ENCODE data around the gene SLC25A15.

DNA sequence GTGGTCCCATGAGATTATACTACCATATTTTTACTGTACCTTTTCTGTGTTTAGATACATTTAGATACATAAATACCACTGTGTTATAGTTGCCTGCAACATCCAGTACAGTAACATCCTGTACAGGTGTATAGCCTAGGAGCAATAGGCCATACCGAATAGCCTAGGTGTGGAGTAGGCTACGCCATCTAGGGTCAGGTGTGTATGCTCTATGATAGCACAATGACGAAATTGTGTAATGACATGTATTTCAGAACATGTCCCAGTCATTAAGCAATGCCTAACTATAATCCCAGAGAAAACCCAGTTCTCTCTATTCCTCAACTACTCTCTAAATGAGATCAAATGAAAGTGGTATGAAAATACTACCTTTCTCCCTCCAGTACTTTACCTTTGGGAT is 3.9 kb downstream of the SLC25A15 start:
- TF ChIP-seq, protein P1, sequence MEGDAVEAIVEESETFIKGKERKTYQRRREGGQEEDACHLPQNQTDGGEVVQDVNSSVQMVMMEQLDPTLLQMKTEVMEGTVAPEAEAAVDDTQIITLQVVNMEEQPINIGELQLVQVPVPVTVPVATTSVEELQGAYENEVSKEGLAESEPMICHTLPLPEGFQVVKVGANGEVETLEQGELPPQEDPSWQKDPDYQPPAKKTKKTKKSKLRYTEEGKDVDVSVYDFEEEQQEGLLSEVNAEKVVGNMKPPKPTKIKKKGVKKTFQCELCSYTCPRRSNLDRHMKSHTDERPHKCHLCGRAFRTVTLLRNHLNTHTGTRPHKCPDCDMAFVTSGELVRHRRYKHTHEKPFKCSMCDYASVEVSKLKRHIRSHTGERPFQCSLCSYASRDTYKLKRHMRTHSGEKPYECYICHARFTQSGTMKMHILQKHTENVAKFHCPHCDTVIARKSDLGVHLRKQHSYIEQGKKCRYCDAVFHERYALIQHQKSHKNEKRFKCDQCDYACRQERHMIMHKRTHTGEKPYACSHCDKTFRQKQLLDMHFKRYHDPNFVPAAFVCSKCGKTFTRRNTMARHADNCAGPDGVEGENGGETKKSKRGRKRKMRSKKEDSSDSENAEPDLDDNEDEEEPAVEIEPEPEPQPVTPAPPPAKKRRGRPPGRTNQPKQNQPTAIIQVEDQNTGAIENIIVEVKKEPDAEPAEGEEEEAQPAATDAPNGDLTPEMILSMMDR (IDR thresholded peaks at IDR 0.05), result no peak
- TF ChIP-seq POLR2A (IDR thresholded peaks at IDR 0.05), result no peak

Measured in testis (tissue), 2 donors.